DMS53 treated with DMSO at 0.1 percent for 48 hours (cell line): ENCODE measurements around the gene APOL1.
"Not testable (repeated sequence)": the region's sequence is repeated elsewhere in the genome, so short reads cannot be mapped to it uniquely, and the experiment has no call there.

Experiments used
- DNase-seq: peaks from one replicate; lab custom pipeline; 2025; ENCODE audit not compliant: unreplicated experiment; lab: John Stamatoyannopoulos, UW

The APOL1 gene

DNA sequence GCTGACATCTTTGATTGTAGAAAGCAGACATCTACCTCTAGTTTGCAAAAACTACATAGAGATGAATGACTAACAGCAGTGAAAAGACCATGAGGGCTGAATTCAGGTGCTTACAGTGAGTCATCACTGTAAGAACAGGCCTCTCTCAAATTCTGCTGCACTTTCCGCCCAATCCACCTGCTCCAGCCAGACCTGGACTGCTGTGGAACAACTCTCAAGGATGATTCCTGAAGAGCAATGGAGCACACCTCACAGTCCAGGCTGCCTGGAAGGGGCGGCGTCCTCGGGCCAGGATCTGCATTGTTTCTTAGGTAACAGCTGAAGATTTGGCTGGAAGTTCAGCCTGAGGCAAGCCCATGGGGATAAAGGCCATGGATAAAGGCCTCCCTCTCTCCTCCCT is 28.7 kb upstream of the APOL1 start:
- no peak for DNase-seq

DNA sequence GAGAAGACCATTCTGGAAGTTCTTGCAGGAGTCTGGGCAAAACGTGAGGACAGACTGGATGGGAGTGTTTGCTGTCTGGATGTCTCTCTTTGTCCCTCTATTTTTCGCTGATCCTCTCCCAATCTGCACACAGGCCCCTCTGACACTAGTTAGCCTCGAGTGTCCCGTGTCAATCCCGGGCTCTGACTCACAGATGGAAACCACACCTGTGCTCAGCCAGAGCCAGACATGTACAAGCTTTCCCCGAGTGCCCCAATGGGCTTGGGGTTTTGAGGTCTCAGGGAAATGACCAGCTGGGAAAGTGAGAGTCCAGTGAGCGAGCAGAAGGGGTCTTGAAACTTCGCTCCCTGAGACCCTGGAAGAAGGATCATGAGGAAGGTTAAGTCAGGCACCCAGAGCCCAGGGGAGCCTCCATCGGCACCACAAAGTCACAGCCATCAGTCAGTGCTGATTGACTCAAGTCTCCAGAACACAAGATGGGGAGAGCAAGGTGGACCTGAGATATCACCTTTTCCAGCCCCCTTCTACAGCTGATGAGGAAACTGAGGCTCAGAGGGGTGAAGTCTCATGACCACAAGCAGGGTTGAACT is 27.5 kb upstream of the APOL1 start:
- DNase-seq: no peak

DNA sequence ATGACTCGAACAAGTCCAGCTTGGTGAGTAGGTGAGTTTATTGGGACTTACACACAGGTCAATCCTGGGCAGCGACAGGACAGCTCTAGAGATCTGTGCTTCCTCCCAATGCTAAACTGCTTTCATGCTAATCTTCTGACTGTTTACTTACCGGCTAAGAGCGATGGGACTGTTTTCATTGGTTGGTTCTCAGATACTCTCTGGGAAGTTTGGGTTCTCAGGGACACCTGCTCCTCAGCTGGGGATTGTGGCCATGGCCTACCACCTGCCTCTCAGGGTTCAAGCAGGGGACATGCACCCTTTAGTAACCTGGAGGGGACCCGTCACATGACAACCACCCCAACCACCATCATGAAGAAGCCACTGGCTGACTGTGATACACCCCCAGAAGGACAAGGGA is 26.7 kb upstream of the APOL1 start:
- DNase-seq: no peak

DNA sequence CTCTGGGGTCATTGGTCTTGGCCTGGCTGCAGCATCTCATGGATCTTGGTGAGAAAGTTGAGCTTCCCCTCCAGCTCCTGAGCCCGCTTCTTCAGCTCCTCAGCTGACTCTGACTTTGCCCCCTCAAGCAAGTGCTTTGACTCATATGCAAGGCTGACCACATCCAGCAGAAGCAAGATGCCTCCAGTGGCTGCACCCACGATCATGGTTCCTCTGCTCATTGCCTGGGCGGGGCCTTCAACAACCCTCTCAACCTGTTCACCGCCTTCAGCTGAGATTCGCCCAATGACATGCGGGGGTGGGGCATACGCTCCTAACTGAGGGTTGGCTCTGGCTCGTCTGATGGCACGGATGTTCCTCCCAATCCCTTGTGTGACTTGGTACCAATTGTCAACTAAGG is 25.5 kb upstream of the APOL1 start:
- no peak for DNase-seq

DNA sequence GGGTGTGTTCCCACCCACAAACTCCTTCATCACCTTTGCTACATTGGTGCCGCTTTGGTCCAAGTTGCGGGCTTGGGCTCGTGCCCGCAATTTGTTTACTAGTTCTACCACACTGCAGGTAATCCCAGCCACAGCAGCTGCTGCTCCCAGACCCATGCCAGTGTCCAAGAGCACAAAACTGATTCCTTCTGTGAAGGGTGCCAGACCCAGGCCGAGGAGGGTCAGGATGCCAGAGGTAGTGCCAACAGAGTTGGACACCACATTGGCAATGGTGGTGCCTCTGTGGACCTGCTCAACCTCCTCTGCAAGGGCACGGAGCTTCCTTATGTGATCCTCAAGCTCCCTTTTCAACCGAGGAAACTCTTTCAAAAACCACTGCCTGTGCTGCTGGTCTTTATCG is 25.1 kb upstream of the APOL1 start:
- DNase-seq: no peak

DNA sequence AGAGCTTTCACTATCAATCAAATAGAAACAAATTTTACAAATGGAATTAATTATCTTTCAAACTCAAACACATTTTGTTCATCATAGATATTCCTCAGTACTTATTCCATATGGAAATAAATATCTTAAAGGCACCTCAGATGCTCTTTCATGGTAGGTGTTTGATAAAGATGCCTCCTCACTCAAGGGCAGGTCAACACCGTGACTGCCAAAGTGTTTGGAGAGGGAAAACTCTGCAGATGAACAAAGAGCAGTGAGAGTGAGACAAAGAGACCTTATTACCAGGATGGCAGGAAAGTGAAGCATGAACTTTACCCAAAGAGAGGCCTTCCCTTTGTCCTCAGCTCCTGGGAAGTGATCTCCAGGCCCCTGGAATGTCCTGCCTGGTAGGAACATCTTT is 24.6 kb upstream of the APOL1 start:
- DNase-seq: not testable (repeated sequence)

DNA sequence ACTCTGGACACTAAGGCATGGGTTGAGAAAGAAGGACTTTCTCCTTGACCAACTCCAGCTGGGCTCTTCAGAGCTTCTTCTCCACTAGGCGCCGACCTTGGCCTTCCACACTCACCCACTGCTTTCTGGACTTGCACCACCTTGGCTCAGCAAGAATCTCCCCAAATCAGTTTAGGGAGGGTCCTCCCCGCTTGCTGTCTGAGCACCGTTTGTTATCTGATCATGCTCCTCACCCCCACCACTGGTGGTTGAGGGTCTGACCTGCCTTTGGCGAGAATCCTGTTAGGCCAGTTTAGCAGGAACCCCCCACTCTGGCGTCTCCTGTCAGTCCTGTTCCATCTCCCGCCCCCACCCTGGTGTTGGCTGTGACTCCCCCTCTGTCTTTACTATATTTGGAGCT is 24.0 kb upstream of the APOL1 start:
- DNase-seq: no peak

DNA sequence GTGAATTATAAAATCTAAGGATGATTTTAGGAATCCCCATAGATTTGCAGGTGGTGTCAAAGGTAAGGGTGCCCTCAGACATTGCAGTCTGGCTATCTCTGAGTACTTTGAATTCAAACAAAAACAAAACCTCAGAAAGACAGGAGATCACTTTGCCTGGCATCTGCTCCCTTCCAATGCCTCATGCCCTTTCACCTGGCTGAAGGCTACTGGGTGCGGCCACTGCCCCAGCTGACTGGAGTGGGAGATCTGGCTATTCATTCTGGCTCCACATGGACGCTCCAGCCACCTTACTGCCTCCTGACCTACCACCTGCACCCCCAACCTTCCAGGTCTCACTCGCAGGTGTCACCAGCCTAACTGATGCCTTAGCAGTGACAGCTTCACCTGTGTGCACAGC is 23.3 kb upstream of the APOL1 start:
- not testable (repeated sequence) for DNase-seq

DNA sequence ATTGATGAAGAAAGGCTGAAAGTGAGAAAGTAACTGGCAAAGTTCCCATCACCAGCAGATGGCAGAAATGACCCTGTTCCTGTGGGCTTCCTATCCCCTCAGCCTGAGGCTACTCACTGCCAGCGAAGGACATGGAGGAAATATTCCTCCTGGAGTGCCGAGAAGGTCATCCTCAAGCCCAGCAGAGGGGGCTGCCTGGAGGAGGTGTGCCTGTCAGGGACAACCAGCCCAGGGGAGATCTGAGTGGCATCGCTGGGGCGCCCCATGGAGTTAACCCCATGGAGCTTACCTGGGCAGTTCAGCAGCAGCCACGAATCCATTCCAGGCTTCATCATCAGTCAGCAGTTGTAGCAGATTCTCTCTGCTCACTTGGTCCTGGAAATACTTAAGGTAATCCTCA is 21.9 kb upstream of the APOL1 start:
- not testable (repeated sequence) for DNase-seq

DNA sequence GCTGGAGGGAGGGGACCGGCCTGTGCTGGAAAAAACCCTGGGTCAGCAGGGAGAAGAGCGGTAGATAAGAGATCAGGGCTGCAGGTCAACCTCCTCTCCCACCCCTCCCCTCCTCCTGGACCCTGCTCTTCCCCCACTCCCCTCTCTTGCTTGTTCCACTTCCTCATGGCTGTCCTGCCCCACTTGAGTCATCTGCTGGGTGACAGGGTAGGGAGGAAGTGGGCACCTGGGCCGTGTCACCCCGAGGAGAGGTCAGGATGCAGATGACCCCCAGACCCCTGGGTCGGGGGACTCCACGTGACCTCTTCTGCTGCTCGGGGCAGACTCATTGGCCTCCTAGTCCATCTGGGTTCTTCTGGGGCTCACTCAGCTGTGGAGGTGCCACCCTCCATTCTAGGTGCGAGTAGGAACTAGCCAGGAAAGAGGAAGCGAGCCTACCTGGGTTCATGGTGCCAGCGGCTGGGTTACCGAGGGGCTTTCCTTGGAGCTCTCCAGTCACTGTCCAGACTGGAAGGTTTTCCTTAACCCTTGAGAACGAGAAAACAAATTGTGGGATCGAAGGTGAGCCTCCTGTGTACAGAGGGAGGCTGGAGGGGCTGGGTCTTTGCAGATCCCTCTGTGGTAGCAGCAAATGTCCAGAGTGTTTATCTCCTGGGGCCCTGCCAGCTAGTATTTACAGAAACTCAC is 20.1 kb upstream of the APOL1 start:
- no peak for DNase-seq

DNA sequence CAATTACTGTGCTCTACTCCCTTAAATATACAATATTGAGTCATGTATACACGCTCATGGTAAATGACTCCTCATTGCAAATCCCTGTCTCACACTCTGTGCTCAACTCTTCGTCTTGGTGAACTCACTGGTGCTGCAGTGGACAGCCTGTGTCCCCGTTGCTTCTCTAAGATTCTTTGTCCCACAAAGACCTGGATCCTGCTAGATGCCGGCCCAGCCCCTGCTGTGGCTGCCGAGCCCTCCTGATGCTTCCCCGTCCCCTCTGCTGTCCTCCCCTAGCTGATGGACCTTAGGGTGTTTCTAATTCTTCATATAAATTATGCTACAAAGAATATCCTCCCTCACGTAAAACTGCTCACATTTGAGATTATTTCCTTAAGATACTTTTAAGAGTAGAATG is 19.1 kb upstream of the APOL1 start:
- no peak for DNase-seq

DNA sequence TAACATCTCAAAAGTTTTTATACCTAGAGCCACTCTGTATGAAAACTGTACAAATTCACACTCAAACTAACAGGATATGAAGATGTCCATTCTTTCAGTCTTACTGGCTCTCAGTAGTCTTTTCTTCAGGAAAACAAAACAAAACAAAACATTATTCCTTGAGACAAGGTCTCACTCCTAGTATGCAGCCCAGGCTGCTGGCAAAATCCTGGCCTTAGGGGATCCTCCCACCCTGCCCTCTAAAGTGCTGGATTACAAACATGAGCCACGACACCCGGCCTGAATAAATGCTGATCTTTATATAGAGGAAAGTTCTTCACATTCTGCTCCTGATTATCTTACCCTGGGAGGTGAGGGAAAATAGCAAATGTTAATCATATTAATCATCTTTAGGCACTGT is 18.7 kb upstream of the APOL1 start:
- no peak for DNase-seq

DNA sequence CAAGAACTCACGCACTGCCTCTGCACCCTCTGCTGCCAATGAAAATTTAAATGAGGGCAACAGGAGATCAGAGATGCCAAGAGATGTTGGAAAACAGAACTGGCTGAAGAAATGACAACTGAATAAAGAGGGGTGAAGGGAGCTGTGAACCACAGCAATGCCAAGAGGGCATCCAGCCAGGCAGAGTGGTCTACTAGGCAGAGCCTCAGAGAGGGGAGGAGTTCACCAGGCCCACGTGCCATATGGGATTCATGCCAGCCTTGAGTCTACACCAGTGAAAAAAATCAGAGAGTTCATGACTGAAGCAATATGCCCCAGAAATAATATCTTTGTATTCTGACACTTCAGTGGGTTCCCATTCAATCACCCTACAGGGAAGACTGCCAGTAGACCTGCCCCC is 18.0 kb upstream of the APOL1 start:
- DNase-seq: no peak

DNA sequence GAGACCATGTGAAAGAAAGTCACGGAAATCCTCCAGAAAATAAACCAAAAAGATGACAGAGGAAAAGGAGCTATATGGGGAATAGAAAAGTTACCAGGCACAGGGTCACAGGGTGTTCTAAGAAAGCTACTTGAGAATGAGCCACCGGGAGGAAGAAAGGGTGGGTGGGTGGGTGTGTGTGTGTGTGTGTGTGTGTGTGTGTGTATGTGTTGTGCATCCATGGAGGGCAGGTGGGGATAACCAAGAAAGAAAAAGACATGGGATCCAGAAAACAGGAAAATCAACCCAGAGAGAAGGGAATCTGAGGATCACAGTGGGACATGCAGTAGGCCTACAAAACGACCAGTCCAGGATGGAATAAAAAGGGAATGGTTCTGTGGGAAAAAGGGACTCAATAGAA is 17.3 kb upstream of the APOL1 start:
- no peak for DNase-seq

DNA sequence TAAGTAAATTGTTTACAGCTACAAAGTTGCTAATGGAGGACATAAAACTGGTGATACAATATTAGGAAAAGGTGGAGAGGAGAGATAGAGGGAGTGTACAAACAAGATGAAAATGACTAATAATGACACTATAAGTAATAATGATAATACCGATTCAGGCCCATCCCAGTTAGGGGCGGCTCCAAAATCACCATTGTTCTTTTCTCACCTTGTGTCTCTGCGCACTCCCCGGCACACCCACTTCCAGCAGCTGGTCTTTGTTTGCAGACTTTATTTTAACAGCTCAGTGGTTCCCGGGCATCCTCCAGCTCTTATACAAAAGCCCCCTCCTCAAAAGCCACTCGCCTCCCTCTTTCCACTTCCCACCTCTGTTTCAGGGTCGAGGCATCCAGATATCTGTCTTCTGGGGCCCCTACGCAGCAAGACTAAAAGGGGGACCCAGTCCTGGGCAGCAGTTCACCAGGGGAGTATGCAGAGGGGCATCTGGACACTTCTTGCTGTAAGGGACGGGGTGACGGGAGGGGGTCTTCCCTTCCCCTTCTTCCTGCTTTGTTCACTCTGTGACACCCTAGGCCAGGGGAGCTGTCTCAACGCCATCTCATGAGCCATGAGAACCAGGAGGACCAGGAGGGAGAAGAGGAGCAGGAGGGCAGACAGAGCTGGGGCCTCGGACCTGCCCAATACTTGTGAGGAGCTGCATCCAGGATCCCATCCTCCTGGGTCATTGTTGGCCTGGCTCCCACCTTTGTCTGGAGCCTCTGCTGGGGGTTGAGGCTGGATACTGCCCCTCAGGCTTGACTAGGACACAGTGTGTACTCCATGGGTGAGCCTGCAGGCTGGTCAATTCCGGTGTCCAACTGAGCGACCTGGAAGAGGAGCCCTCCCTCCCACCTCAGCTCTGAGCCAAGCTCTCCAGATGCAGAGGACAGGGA is 16.3 kb upstream of the APOL1 start:
- DNase-seq: no peak

DNA sequence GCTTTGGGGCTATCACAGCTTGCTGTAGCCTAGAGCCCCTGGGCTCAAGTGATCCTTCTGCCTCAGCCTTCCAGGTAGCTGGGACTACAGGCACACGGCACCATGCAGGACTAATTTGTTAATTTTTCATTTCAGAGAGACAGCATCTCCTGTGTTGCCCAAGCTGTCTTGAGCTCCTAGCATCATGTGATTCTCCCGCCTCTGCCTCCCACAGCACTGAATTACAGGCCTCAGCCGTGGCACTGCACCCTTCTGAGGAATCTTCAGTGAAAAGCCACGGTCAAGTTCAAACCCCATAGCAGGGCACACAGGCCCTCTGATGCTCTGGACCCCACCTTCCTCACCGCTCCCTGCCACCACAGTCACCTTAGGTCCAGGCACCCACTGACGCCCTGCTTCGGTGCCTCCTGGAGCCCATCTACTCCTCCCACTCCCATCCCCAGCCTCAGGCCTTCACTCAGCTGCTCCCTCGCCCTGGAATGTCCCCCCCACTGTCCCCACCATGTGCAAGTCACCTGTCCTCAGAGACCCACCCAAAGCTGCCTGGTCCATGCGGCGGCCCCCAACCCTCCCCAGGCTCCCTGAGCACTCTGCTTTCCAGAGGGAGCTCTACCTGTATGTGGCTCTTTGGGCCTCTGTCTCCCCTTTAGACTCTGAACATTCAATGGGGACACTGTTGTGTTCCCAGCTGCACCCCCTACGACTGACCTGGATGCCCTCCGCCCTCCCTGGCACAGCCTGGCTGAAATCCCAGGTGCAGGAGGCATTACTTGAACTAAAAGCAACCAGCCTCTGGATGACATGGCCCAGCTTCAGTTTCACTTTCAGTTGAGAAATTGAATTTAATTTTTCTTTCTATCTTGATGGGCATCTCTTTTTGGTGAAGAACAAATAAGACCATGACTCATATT is 15.2 kb upstream of the APOL1 start:
- DNase-seq: no peak

DNA sequence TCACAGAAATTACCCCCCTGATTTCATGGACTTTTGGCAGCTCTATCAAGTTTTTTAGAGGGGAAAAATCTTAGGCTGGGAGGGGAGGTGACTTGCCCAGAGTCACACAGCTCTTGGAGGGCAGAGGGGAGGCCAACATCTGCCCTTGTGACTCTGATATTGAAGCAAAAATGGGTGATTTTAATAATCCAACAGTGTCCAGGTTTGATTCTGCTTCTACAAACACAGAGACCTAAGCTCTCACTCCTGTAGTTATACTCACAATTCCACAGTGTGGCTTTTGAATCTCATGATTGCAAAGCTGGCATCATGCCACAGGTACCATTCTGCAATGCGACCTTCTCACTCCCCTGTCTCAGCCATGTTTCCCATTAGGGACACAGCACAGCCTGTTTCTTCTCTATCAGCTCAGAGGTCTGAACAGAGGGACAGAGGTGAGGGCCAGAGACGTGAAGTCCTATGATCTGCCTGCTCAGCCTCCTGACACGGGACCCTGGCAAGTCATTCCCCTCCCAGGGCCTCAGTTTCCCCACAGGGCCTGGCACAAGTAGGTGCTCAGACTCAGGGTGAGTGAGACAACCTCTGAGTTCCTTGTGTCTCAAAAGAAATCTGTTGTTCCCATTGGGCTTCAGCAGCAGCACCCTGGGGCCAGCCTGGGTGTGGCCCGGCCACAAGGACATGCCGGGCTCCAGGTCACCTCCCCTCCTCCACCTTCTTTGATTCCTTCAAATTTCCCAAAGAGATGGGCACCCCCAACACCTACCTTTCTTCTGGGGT is 14.4 kb upstream of the APOL1 start:
- no peak for DNase-seq

DNA sequence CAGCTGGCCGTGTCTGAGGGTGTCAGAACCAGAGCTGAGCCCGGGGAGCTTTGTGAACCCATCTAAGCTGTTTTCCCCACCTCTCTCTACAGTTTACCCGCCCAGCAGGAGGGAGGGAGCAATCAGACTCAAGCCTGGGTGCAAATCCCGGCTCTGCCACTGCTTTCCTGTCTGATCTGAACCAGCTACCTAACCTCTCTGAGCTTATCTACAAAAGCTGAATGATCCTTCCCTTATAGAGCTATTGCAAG is 13.9 kb upstream of the APOL1 start:
- DNase-seq: no peak

DNA sequence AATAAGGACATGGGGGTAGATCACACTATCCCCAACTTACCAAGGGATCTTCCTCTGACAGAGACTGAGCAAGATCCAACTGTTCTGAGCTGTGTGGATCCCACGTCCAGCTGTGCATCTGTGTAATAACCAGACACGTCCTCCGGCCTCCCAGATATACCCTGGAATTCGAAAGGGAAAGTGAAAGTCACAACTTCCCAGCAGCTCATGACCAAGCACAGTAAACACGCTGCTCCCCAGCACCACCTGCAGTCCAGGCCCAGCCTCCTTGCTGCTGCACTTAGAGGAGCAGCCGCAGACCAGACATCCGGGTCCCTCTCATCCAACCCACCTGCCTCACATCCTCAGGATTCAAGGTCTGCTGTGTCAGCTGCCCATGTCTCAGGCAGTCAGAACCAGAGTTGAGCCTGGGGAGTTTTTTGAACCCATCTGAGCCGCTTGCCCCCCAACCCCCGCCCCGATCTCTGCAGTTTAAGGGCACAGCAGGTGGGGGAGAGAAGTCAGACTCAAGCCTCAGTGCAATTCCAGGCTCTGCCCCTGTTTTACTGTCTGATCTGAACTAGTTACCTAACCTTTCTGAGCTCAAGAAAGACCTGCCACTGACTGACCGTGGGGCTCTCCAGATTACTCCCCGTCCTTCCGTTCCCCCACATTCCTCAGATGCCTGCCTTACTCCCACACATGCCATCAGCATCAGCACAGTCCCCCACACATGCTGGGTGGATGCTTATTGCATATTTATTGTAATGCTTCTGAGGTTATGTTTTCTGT is 13.3 kb upstream of the APOL1 start, which contains the start of gene APOL2:
TSS of gene APOL2 (minus strand) at position 127 of the 771 bp plus-strand sequence. CDS start 6,365 bp downstream, outside the sequence.
- peak; percentile 42 for DNase-seq

DNA sequence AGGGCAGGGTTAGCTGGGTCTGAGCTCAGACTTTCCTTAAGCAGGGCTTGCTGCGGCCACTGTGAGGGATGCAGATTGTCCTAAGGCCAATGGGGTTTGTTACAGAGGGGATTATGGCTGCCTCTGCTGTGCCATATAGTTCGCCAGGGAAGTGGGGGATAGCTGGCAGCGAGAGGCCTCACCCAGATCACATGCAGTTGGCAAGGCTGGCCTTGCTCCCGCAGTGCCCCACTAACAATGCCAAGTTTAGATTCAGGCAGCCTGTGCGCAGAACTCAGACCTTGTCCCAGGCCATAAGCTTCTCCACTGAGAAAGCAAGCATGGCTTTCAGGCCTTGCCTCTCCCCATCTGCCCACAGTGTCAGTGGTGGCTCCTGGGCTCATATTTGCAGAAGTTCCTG is 8.9 kb upstream of the APOL1 start:
- DNase-seq: no peak
